Upper lobe of left lung (tissue), 6 donors: ENCODE measurements around the gene PUM1. TPM values are rescaled to one million over a fixed set of nuclear protein-coding genes. Genes with fewer than 3 reads are reported as not detected.

Experiments used
- ATAC-seq, 2 donors: fragments of 200-7000 bp; cut with Tn5 transposase; one replicate each; pipeline ENCODE4 v1.9.1; 2022; ENCODE audit warnings: mild to moderate bottlenecking in 2 of 2, moderate library complexity in 2 of 2; ENCODE audit not compliant: low FRiP score in 2 of 2
- DNase-seq, 2 donors: peaks; one replicate each; pipeline ENCODE4 v3.0.0-alpha.2; 2019 to 2020
- H3K27ac ChIP-seq, 4 donors: fragments of 200-600 bp; sonication (generic); one replicate each; pipeline ENCODE4 v1.5.1; 2016 to 2019
- H3K27me3 ChIP-seq, 4 donors: fragments of 200-600 bp; sonication (generic); one replicate each; pipeline ENCODE4 v1.5.1; 2017 to 2019
- H3K36me3 ChIP-seq, 4 donors: fragments of 200-600 bp; sonication (generic); one replicate each; pipeline ENCODE4 v1.5.1; 2016 to 2019
- H3K4me1 ChIP-seq, 4 donors: fragments of 200-600 bp; sonication (generic); one replicate each; pipeline ENCODE4 v1.5.1; 2018 to 2019
- H3K4me3 ChIP-seq, 4 donors: fragments of 200-600 bp; sonication (generic); one replicate each; pipeline ENCODE4 v1.5.1; 2017 to 2019; ENCODE audit warnings: mild to moderate bottlenecking in 2 of 4, moderate library complexity in 1 of 4
- H3K9me3 ChIP-seq, 4 donors: fragments of 200-600 bp; sonication (generic); one replicate each; pipeline ENCODE4 v1.5.1; 2018 to 2019
- EP300 ChIP-seq, 4 donors: sonication (generic); formaldehyde crosslinking; IDR thresholded peaks; one replicate each; pipeline ENCODE4 v1.5.1; 2017; ENCODE audit warnings: antibody characterized with exemption in 4 of 4, control low read depth in 2 of 4
- POLR2A ChIP-seq, 4 donors: fragments of 450-650 bp; IDR thresholded peaks; one replicate each; pipeline ENCODE4 v1.5.1; 2016 to 2017; ENCODE audit warnings: antibody characterized with exemption in 4 of 4, mild to moderate bottlenecking in 2 of 4
- POLR2AphosphoS5 ChIP-seq, 2 donors: sonication (generic); formaldehyde crosslinking; IDR thresholded peaks; one replicate each; pipeline ENCODE4 v1.5.1; 2017; ENCODE audit warnings: antibody characterized with exemption in 2 of 2
- WGBS, 2 donors: methylation state at CpG; one replicate each; pipeline ENCODE4 v1.1.5; 2017 to 2018; 5-methylcytosine and 5-hydroxymethylcytosine counted together
- total RNA-seq, 6 donors: library from RNA; depleted of rRNA in 4 of 6; stranded (reverse); fragments of >200 nt in 4 of 6; gene quantifications; one replicate each; pipeline versions ENCODE4 v1.1.0 to v1.2.1, GENCODE V29; 2016 to 2021
- TF ChIP-seq, protein P1 (sequence below), 6 experiments: fragments of 450-650 bp in 4 of 6; fragments of 200-600 bp in 2 of 6; sonication (generic) in 2 of 6; IDR thresholded peaks; one replicate each; pipeline ENCODE4 v1.5.1; 2016 to 2019; ENCODE audit warnings: antibody characterized with exemption in 6 of 6
- donor health status: DM: no; HTN: no; CAD: no; lungs with moderate emphysema.
- donor health status: DM: no; HTN: yes; CAD: no; lungs with severe emphysema.

Gene PUM1
- total RNA-seq, 6 donors from 2014 or later: 85.7 to 124 (median 99.8) TPM

DNA sequence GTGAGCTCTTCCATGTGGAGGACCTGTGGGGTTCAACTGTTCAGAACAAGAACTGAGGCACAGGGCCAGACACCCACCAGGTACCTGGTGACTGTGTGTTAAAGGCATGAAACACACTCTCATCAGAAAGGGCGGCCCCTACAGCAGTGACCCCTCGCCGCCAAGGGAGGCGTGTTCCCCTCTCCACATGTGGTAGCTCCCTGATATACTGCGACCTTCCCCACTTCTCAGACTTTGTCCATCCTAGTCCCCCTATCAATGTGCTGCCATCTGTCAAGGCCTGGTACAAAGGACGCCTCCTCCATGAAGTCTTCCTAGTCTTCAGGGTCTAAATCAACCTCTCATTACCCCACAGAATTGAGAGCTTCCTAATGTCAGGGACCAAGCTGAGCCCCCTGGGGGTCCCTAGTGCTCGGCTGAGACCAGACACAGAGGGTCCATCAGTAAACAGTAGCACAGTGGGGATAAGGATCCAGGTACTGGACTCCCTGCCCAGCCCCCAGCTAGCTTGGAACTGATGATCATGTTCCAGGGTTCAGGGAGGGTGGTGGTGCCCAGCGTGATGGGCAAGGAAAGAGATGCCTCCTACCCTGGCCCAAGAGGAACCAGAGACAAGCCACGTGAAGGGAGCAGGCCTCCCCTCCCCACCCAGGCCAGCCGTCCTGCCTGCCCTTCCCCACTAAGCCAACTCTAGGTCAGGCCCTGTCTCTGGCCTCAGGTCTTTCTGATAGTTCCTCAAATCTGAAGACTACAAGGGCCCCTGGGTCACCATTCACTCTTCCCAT lies 167.3 kb downstream of the PUM1 start:
- Histone ChIP-seq H3K27me3 (no peaks in the 10 kb centered on the region), H3K9me3 (no peaks in the 10 kb centered on the region), H3K4me1 (peaks cover 20 to 29% (median 26%) of the 10 kb centered on the region in 4 donors), H3K36me3 (no peaks in the 10 kb centered on the region), H3K27ac (no peak overlapping the region), H3K4me3 (no peak overlapping the region)
- ATAC-seq (no peak), DNase-seq (no peak)
- 86 to 94% methylated on average over 9 to 10 of the region's 10 CpGs for WGBS, 2 donors
- TF ChIP-seq POLR2A (IDR thresholded peaks at IDR 0.05) (no peak), EP300 (IDR thresholded peaks at IDR 0.05) (no peak), POLR2AphosphoS5 (IDR thresholded peaks at IDR 0.05) (no peak)
- TF ChIP-seq, protein P1, sequence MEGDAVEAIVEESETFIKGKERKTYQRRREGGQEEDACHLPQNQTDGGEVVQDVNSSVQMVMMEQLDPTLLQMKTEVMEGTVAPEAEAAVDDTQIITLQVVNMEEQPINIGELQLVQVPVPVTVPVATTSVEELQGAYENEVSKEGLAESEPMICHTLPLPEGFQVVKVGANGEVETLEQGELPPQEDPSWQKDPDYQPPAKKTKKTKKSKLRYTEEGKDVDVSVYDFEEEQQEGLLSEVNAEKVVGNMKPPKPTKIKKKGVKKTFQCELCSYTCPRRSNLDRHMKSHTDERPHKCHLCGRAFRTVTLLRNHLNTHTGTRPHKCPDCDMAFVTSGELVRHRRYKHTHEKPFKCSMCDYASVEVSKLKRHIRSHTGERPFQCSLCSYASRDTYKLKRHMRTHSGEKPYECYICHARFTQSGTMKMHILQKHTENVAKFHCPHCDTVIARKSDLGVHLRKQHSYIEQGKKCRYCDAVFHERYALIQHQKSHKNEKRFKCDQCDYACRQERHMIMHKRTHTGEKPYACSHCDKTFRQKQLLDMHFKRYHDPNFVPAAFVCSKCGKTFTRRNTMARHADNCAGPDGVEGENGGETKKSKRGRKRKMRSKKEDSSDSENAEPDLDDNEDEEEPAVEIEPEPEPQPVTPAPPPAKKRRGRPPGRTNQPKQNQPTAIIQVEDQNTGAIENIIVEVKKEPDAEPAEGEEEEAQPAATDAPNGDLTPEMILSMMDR (IDR thresholded peaks at IDR 0.05): no peak

DNA sequence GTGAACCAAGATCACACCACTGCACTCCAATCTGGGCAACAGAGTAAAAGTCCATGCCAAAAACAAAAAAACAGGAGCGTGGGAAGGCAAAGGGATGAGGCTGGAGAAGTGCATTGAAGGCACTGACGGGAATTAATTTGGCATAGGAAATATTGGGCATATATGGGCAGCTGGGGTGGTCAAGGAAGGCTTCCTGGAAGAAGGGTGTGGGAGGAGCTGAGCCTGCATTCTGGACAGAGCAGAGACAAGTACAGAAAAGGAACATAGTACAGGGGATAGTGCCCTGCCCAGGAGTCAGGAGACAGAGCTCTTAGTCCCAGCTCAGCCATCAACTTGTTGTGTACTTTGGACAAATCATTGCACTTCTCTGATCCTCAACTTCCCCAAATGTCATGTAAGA lies 168.6 kb downstream of the PUM1 start:
- no peaks in the 10 kb centered on the region for H3K9me3 ChIP-seq
- H3K4me3 ChIP-seq: no peak overlapping the region
- WGBS, 2 donors: 89 to 97% methylated on average over 2 of the region's 2 CpGs
- H3K4me1 ChIP-seq: peaks cover 11 to 29% (median 17%) of the 10 kb centered on the region in 4 donors
- ATAC-seq (no peak), DNase-seq (no peak)
- no peak for TF ChIP-seq POLR2A (IDR thresholded peaks at IDR 0.05)
- no peak for TF ChIP-seq EP300 (IDR thresholded peaks at IDR 0.05)
- no peak for TF ChIP-seq POLR2AphosphoS5 (IDR thresholded peaks at IDR 0.05)
- TF ChIP-seq, protein P1 (IDR thresholded peaks at IDR 0.05): no peak
- H3K36me3 ChIP-seq: no peaks in the 10 kb centered on the region
- H3K27ac ChIP-seq: no peak overlapping the region
- no peaks in the 10 kb centered on the region for H3K27me3 ChIP-seq

DNA sequence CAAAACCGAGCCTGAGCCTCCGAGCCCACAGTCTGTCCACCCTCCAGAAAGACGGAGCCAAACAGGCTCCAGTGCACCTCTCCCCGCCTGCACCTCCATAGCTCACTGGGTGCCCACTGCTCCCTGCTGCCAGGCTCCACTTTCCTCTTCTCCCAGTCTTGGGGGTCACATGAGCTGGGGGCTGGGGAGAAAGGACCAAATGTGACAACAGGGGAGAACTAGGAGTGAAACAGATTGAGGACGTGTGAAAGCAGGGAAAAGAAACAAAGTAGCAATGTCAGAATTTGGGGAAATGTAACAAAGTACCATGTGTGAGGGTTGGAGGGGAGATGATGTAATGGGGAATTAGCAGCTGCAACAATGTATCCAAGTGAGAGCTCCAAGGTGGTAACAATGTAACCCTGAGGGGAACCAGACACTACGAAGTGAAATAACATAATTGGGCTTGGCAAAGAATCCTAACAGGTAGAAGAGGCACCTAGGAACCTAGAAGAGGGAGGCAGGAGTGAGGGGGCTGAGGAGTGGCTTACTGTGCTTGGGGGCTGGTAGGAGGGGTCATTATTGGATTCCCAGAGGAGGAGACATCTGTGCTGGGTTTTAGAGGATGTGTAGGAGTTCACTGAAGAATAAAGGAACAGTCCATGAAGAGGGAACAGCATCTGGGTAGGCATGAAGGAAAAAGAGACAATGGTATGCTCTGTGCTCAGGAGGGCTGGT lies 169.4 kb downstream of the PUM1 start:
- peaks cover 3 to 27% (median 14%) of the 10 kb centered on the region in 4 donors for H3K4me1 ChIP-seq
- ATAC-seq: no peak
- no peak overlapping the region for H3K4me3 ChIP-seq
- 71% methylated on average over 6 of the region's 6 CpGs for WGBS, 2 donors
- H3K27ac ChIP-seq: no peak overlapping the region
- DNase-seq: no peak
- H3K36me3 ChIP-seq: no peaks in the 10 kb centered on the region
- no peaks in the 10 kb centered on the region for H3K9me3 ChIP-seq
- TF ChIP-seq POLR2AphosphoS5 (IDR thresholded peaks at IDR 0.05) (no peak), EP300 (IDR thresholded peaks at IDR 0.05) (no peak), POLR2A (IDR thresholded peaks at IDR 0.05) (no peak)
- TF ChIP-seq, protein P1 (IDR thresholded peaks at IDR 0.05): no peak
- no peaks in the 10 kb centered on the region for H3K27me3 ChIP-seq

DNA sequence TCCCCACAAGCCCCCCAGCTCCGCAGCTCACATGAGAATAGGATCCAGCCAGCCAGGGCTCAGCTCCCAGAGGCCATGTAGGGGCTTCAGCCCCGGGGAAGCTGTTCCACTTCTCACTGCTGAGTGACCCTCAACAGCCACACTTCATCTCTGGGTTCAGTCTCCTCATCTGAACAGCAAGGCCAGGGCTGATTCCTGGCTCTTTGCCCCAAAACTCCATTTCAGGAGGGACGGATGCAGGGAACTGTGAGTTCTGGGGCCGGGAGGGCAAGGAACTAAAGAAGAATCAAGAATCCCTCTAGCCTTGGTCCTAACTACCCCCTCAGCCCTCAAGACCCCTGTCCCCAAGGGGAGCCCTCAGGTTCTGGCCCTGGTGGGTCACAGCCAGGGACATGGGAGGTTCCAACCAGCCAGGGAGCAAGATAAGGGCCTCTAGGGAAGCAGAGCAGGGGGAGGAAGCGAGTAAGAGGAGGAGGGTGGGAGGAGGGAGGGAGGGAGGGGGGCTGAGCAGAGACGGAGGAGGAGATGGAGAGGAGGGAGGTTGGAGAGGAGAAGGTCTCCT lies 170.1 kb downstream of the PUM1 start:
- Histone ChIP-seq H3K4me1 (peaks cover 0 to 31% (median 16%) of the 10 kb centered on the region in 4 donors), H3K36me3 (no peaks in the 10 kb centered on the region), H3K9me3 (no peaks in the 10 kb centered on the region), H3K27ac (no peak overlapping the region), H3K27me3 (no peaks in the 10 kb centered on the region), H3K4me3 (no peak overlapping the region)
- 50 to 52% methylated on average over 4 to 5 of the region's 6 CpGs for WGBS, 2 donors
- no peak for DNase-seq
- no peak for ATAC-seq
- TF ChIP-seq, protein P1 (IDR thresholded peaks at IDR 0.05): no peak
- TF ChIP-seq POLR2AphosphoS5 (IDR thresholded peaks at IDR 0.05) (no peak), EP300 (IDR thresholded peaks at IDR 0.05) (no peak), POLR2A (IDR thresholded peaks at IDR 0.05) (no peak)
